GM23248 (cell line): ENCODE data around the gene WIPF1. TPM values are rescaled to one million over a fixed set of nuclear protein-coding genes. Genes with fewer than 3 reads are reported as not detected.
A peak's percentile ranks its signal among the peaks of the same experiment; 100 is the strongest.

Experiments used
- DNase-seq: peaks from one replicate; pipeline ENCODE4 v3.0.0-alpha.2; 2015
- H2AFZ ChIP-seq: fragments of 200-600 bp; sonication (generic); 2 replicates; pipeline ENCODE4 v1.6.1; 2016; ENCODE audit warnings: antibody characterized with exemption
- H3F3A ChIP-seq: fragments of 200-600 bp; sonication (generic); 2 replicates; pipeline ENCODE4 v1.6.1; 2016; ENCODE audit warnings: mild to moderate bottlenecking, antibody characterized with exemption, mixed run types; ENCODE audit not compliant: insufficient read depth
- H3K27ac ChIP-seq: fragments of 200-600 bp; sonication (generic); 2 replicates; pipeline ENCODE4 v1.5.1; 2016; ENCODE audit warnings: mild to moderate bottlenecking
- H3K27me3 ChIP-seq: fragments of 200-600 bp; sonication (generic); replicated peaks from 2 replicates; pipeline ENCODE4 v1.6.1; 2016; ENCODE audit warnings: mild to moderate bottlenecking; ENCODE audit not compliant: insufficient read depth
- H3K36me3 ChIP-seq: fragments of 200-600 bp; sonication (generic); 2 replicates; pipeline ENCODE4 v1.6.1; 2016; ENCODE audit warnings: low read depth, mild to moderate bottlenecking
- H3K4me1 ChIP-seq: fragments of 200-600 bp; sonication (generic); 2 replicates; pipeline ENCODE4 v1.6.1; 2016; ENCODE audit warnings: mild to moderate bottlenecking; ENCODE audit not compliant: insufficient read depth
- H3K4me2 ChIP-seq: fragments of 200-600 bp; sonication (generic); one replicate; pipeline ENCODE4 v1.6.1; 2016; ENCODE audit warnings: mild to moderate bottlenecking; ENCODE audit not compliant: unreplicated experiment
- H3K4me3 ChIP-seq: fragments of 200-600 bp; sonication (generic); 2 replicates; pipeline ENCODE4 v1.5.1; 2016; ENCODE audit warnings: mild to moderate bottlenecking
- H3K79me2 ChIP-seq: fragments of 200-600 bp; sonication (generic); 2 replicates; pipeline ENCODE4 v1.6.1; 2016; ENCODE audit warnings: mild to moderate bottlenecking; ENCODE audit not compliant: insufficient read depth
- H3K9ac ChIP-seq: fragments of 200-600 bp; sonication (generic); 2 replicates; pipeline ENCODE4 v1.6.1; 2016; ENCODE audit warnings: mild to moderate bottlenecking
- H3K9me2 ChIP-seq: fragments of 200-600 bp; sonication (generic); 2 replicates; pipeline ENCODE4 v1.6.1; 2016; ENCODE audit warnings: mixed run types, mild to moderate bottlenecking, moderate library complexity; ENCODE audit not compliant: insufficient read depth
- H3K9me3 ChIP-seq: fragments of 200-600 bp; sonication (generic); one replicate; pipeline ENCODE4 v1.6.1; 2017; ENCODE audit warnings: low read depth
- H4K20me1 ChIP-seq: fragments of 200-600 bp; sonication (generic); 2 replicates; pipeline ENCODE4 v1.6.0; 2016; ENCODE audit not compliant: insufficient read depth
- EZH2 ChIP-seq: fragments of 200-600 bp; sonication (generic); IDR thresholded peaks from 2 replicates; pipeline ENCODE4 v1.6.1; 2018; ENCODE audit warnings: antibody characterized with exemption, mild to moderate bottlenecking; ENCODE audit not compliant: insufficient read depth, poor library complexity, severe bottlenecking
- EZH2phosphoT487 ChIP-seq: fragments of 200-600 bp; sonication (generic); IDR thresholded peaks from 2 replicates; pipeline ENCODE4 v1.6.1; 2018; ENCODE audit warnings: antibody characterized with exemption, moderate library complexity, mild to moderate bottlenecking, low read depth; ENCODE audit not compliant: insufficient read depth
- WGBS, 2 experiments: methylation state at CpG; one replicate each; pipeline ENCODE4 v1.1.6; 2015 to 2017; ENCODE audit warnings: low lambda C conversion rate in 2 of 2, low coverage in 1 of 2; ENCODE audit errors: missing lambda C conversion rate in 2 of 2; 5-methylcytosine and 5-hydroxymethylcytosine counted together
- in situ Hi-C: fragments of 300-500 bp; cut with MboI; formaldehyde crosslinking; loops from 2 replicates; pipeline ENCODE4 v1.15.0; 2020
- polyA plus RNA-seq: library from polyadenylated mRNA; unstranded; fragments of >200 nt; fragmentation: Nextera tagmentation; extraction: Ambion mirVana; gene quantifications from 2 replicates; pipeline ENCODE4 v1.2.1, GENCODE V29; 2016
- total RNA-seq: library from RNA; depleted of rRNA; stranded (reverse); fragments of >200 nt; shearing (Covaris generic); gene quantifications from 2 replicates; pipeline ENCODE4 v1.2.3, GENCODE V29; 2014; rRNA removed

WIPF1 gene
- 20.1 and 21.4 TPM in 2 replicates for total RNA-seq
- 47.8 and 50.3 TPM in 2 replicates for polyA plus RNA-seq

- Histone ChIP-seq H2AFZ (no peak within 1 kb of the TSS), H3K9me3 (no peaks in the 10 kb centered on the region), H3K36me3 (no peaks in the 10 kb centered on the region), H3K4me3 (peak within 1 kb of the TSS; percentile 12; the same call in 1 of the 2 replicates), H3K27me3 (no peaks in the 10 kb centered on the region), H4K20me1 (no peaks in the 10 kb centered on the region), H3K79me2 (peaks cover 64% of the 10 kb centered on the region), H3K4me2 (peak within 1 kb of the TSS; percentile 37), H3K4me1 (peaks cover 52% of the 10 kb centered on the region), H3K9ac (peak within 1 kb of the TSS; percentile 41), H3K9me2 (no peaks in the 10 kb centered on the region), H3K27ac (peak within 1 kb of the TSS; percentile 78), H3F3A (peaks cover 42% of the 10 kb centered on the region)
- 70 to 71% methylated on average over 6 of the region's 6 CpGs for WGBS, 2 experiments
- in situ Hi-C loops = no loop called here
- no peak for TF ChIP-seq EZH2
- no peak for TF ChIP-seq EZH2phosphoT487
- DNase-seq = peak; percentile 70
Observed at GRCh38 chr2:174597345-174598047, at the start of gene WIPF1. TSS of gene WIPF1 (minus strand) at chr2:174597804. CDS start at chr2:174585573, 12,231 bp downstream.

- TF ChIP-seq EZH2phosphoT487 (no peak), EZH2 (no peak)
- Histone ChIP-seq H3K9me2 (no peaks in the 10 kb centered on the region), H3K4me3 (no peak overlapping the region), H3K36me3 (no peaks in the 10 kb centered on the region), H3K27me3 (no peaks in the 10 kb centered on the region), H3K4me2 (no peak overlapping the region), H3K79me2 (peaks cover 97% of the 10 kb centered on the region), H2AFZ (no peak overlapping the region), H3K9ac (no peak overlapping the region), H3K27ac (no peak overlapping the region), H3F3A (no peaks in the 10 kb centered on the region), H3K9me3 (no peaks in the 10 kb centered on the region), H3K4me1 (peaks cover 9% of the 10 kb centered on the region), H4K20me1 (no peaks in the 10 kb centered on the region)
- no peak for DNase-seq
- 85 to 91% methylated on average over 2 of the region's 2 CpGs for WGBS, 2 experiments
- in situ Hi-C loops = no loop called here
Observed at GRCh38 chr2:174645296-174645695, 47.7 kb upstream of the WIPF1 start.

- H3K27me3 ChIP-seq = no peaks in the 10 kb centered on the region
- no peak overlapping the region for H3K4me2 ChIP-seq
- H2AFZ ChIP-seq = no peak overlapping the region
- no peaks in the 10 kb centered on the region for H3K36me3 ChIP-seq
- no peaks in the 10 kb centered on the region for H3F3A ChIP-seq
- peaks cover 9% of the 10 kb centered on the region for H3K4me1 ChIP-seq
- WGBS, 2 experiments = 94 to 96% methylated on average over 1 of the region's 1 CpG
- H3K79me2 ChIP-seq = peaks cover 97% of the 10 kb centered on the region
- TF ChIP-seq EZH2phosphoT487 (no peak), EZH2 (no peak)
- H3K4me3 ChIP-seq = no peak overlapping the region
- no peaks in the 10 kb centered on the region for H3K9me3 ChIP-seq
- DNase-seq = no peak
- in situ Hi-C loops = no loop called here
- no peak overlapping the region for H3K27ac ChIP-seq
- no peaks in the 10 kb centered on the region for H3K9me2 ChIP-seq
- H4K20me1 ChIP-seq = no peaks in the 10 kb centered on the region
- H3K9ac ChIP-seq = no peak overlapping the region
Observed at GRCh38 chr2:174644406-174644805, 46.8 kb upstream of the WIPF1 start.

- no peaks in the 10 kb centered on the region for H4K20me1 ChIP-seq
- DNase-seq = no peak
- in situ Hi-C loops = no loop called here
- no peaks in the 10 kb centered on the region for H3K36me3 ChIP-seq
- no peak overlapping the region for H3K4me3 ChIP-seq
- no peak overlapping the region for H3K27ac ChIP-seq
- H3K9me3 ChIP-seq = no peaks in the 10 kb centered on the region
- no peaks in the 10 kb centered on the region for H3K27me3 ChIP-seq
- peaks cover 9% of the 10 kb centered on the region for H3K4me1 ChIP-seq
- WGBS, 2 experiments = 97 to 99% methylated on average over 6 of the region's 6 CpGs
- H3K79me2 ChIP-seq = peaks cover 97% of the 10 kb centered on the region
- H3K4me2 ChIP-seq = no peak overlapping the region
- no peaks in the 10 kb centered on the region for H3F3A ChIP-seq
- H3K9ac ChIP-seq = no peak overlapping the region
- TF ChIP-seq EZH2 (no peak), EZH2phosphoT487 (no peak)
- no peaks in the 10 kb centered on the region for H3K9me2 ChIP-seq
- H2AFZ ChIP-seq = no peak overlapping the region
Observed at GRCh38 chr2:174643356-174643755, 45.8 kb upstream of the WIPF1 start.
